Stimulated activated CD8-positive, alpha-beta memory T cell treated with anti-CD3 and anti-CD28 coated beads, Interleukin-15, amount 100 ng/mL, for 4 hours (primary cell): ENCODE measurements around the gene CACNA1E.

Experiments used
- DNase-seq, 2 donors: peaks; one replicate each; pipeline ENCODE4 v3.0.0-alpha.2; 2020; ENCODE audit warnings: low read depth in 2 of 2

The CACNA1E gene

GRCh38 chr1:181632960-181633359, 149.6 kb downstream of the CACNA1E start:
- DNase-seq = no peak

GRCh38 chr1:181635110-181635509, 151.8 kb downstream of the CACNA1E start:
- no peak for DNase-seq

- DNase-seq = no peak
Measured at GRCh38 chr1:181637998-181638397, 154.7 kb downstream of the CACNA1E start.

GRCh38 chr1:181640956-181641355, 157.6 kb downstream of the CACNA1E start:
- no peak for DNase-seq

- DNase-seq = no peak
Measured at GRCh38 chr1:181643631-181644030, 160.3 kb downstream of the CACNA1E start.

- no peak for DNase-seq
Measured at GRCh38 chr1:181645171-181645570, 161.9 kb downstream of the CACNA1E start.

GRCh38 chr1:181646710-181647109, 163.4 kb downstream of the CACNA1E start:
- DNase-seq = no peak

- DNase-seq = no peak
Measured at GRCh38 chr1:181647314-181648035, 164.2 kb downstream of the CACNA1E start.

GRCh38 chr1:181651276-181651675, 168.0 kb downstream of the CACNA1E start:
- no peak for DNase-seq

GRCh38 chr1:181655756-181656155, 172.4 kb downstream of the CACNA1E start:
- DNase-seq = no peak

GRCh38 chr1:181656491-181656890, 173.2 kb downstream of the CACNA1E start:
- DNase-seq = no peak

- DNase-seq = no peak
Measured at GRCh38 chr1:181658581-181658980, 175.3 kb downstream of the CACNA1E start.

- DNase-seq = no peak
Measured at GRCh38 chr1:181659321-181659957, 176.1 kb downstream of the CACNA1E start.

GRCh38 chr1:181660621-181661020, 177.3 kb downstream of the CACNA1E start:
- DNase-seq = no peak

GRCh38 chr1:181661569-181661968, 178.3 kb downstream of the CACNA1E start:
- DNase-seq = no peak

- DNase-seq = no peak
Measured at GRCh38 chr1:181662606-181663005, 179.3 kb downstream of the CACNA1E start.

- DNase-seq = no peak
Measured at GRCh38 chr1:181664543-181664942, 181.2 kb downstream of the CACNA1E start.

- DNase-seq = no peak
Measured at GRCh38 chr1:181669246-181669645, 185.9 kb downstream of the CACNA1E start.

- DNase-seq = no peak
Measured at GRCh38 chr1:181674617-181675016, 191.3 kb downstream of the CACNA1E start.

GRCh38 chr1:181675091-181675917, 192.0 kb downstream of the CACNA1E start:
- DNase-seq = no peak

GRCh38 chr1:181675918-181676190, 192.5 kb downstream of the CACNA1E start:
- no peak for DNase-seq

- DNase-seq = no peak
Measured at GRCh38 chr1:181676269-181676668, 193.0 kb downstream of the CACNA1E start.

- no peak for DNase-seq
Measured at GRCh38 chr1:181680332-181680731, 197.0 kb downstream of the CACNA1E start.
